RWPE2 (cell line): Measurements from ENCODE around the gene UBQLN1.

Source experiments
- ATAC-seq: fragments of 200-7000 bp; cut with Tn5 transposase; 3 replicates; pipeline ENCODE4 v1.9.1; 2021; ENCODE audit warnings: low read depth
- DNase-seq: peaks from one replicate; pipeline ENCODE4 v3.0.0-alpha.2; 2020; ENCODE audit warnings: low spot score
- H3K27ac ChIP-seq: fragments of 450-650 bp; 2 replicates; pipeline ENCODE4 v1.5.1; 2017; ENCODE audit warnings: mild to moderate bottlenecking; ENCODE audit not compliant: poor library complexity, severe bottlenecking
- H3K27me3 ChIP-seq: fragments of 250-450 bp; sonication (Bioruptor Pico); 2 replicates; pipeline ENCODE4 v1.5.1; 2021; ENCODE audit warnings: mild to moderate bottlenecking, moderate library complexity; ENCODE audit not compliant: insufficient read depth, poor library complexity, severe bottlenecking
- H3K36me3 ChIP-seq: fragments of 250-450 bp; sonication (Bioruptor Pico); 2 replicates; pipeline ENCODE4 v1.5.1; 2020; ENCODE audit warnings: low read depth, mild to moderate bottlenecking, moderate library complexity
- H3K4me1 ChIP-seq: fragments of 250-450 bp; sonication (Bioruptor Pico); 2 replicates; pipeline ENCODE4 v1.5.1; 2021; ENCODE audit warnings: mild to moderate bottlenecking, moderate library complexity; ENCODE audit not compliant: insufficient read depth, poor library complexity, severe bottlenecking
- H3K4me3 ChIP-seq: fragments of 250-450 bp; sonication (Bioruptor Pico); 2 replicates; pipeline ENCODE4 v1.5.1; 2021; ENCODE audit warnings: mild to moderate bottlenecking, moderate library complexity; ENCODE audit not compliant: severe bottlenecking
- H3K9me3 ChIP-seq: fragments of 250-450 bp; sonication (Bioruptor Pico); 2 replicates; pipeline ENCODE4 v1.5.1; 2021; ENCODE audit warnings: mild to moderate bottlenecking, moderate library complexity; ENCODE audit not compliant: severe bottlenecking
- CTCF ChIP-seq: fragments of 450-650 bp; IDR thresholded peaks from one replicate; pipeline ENCODE4 v1.5.1; 2017; ENCODE audit warnings: mild to moderate bottlenecking, moderate library complexity; ENCODE audit not compliant: poor library complexity, severe bottlenecking

Gene UBQLN1

GRCh38 chr9:83656952-83657351 lies 50.8 kb downstream of the UBQLN1 start:
- no peak overlapping the region for H3K27ac ChIP-seq
- H3K4me1 ChIP-seq: no peaks in the 10 kb centered on the region
- H3K9me3 ChIP-seq: no peaks in the 10 kb centered on the region
- no peak overlapping the region for H3K4me3 ChIP-seq
- H3K36me3 ChIP-seq: peaks cover 76% of the 10 kb centered on the region
- no peak for ATAC-seq
- no peak for TF ChIP-seq CTCF
- no peaks in the 10 kb centered on the region for H3K27me3 ChIP-seq
- no peak for DNase-seq

- no peak for DNase-seq
- ATAC-seq: no peak
- Histone ChIP-seq H3K27ac (no peak overlapping the region), H3K27me3 (no peaks in the 10 kb centered on the region), H3K4me3 (no peak overlapping the region), H3K36me3 (peaks cover 76% of the 10 kb centered on the region), H3K4me1 (no peaks in the 10 kb centered on the region), H3K9me3 (no peaks in the 10 kb centered on the region)
- no peak for TF ChIP-seq CTCF
These were observed 51.6 kb downstream of the UBQLN1 start for GRCh38 chr9:83656032-83656680.

- TF ChIP-seq CTCF: no peak
- DNase-seq (no peak), ATAC-seq (no peak)
- H3K27me3 ChIP-seq: no peaks in the 10 kb centered on the region
- H3K9me3 ChIP-seq: no peaks in the 10 kb centered on the region
- no peaks in the 10 kb centered on the region for H3K4me1 ChIP-seq
- no peak overlapping the region for H3K27ac ChIP-seq
- H3K36me3 ChIP-seq: peaks cover 73% of the 10 kb centered on the region
- no peak overlapping the region for H3K4me3 ChIP-seq
These were observed 52.3 kb downstream of the UBQLN1 start for GRCh38 chr9:83655433-83655832.

- TF ChIP-seq CTCF: no peak
- no peak overlapping the region for H3K27ac ChIP-seq
- H3K27me3 ChIP-seq: no peaks in the 10 kb centered on the region
- DNase-seq (no peak), ATAC-seq (no peak)
- no peaks in the 10 kb centered on the region for H3K9me3 ChIP-seq
- H3K36me3 ChIP-seq: peaks cover 47% of the 10 kb centered on the region
- no peaks in the 10 kb centered on the region for H3K4me1 ChIP-seq
- H3K4me3 ChIP-seq: no peak overlapping the region
These were observed 55.3 kb downstream of the UBQLN1 start for GRCh38 chr9:83652433-83652832.

GRCh38 chr9:83651558-83651957 lies 56.2 kb downstream of the UBQLN1 start:
- Histone ChIP-seq H3K27me3 (no peaks in the 10 kb centered on the region), H3K36me3 (peaks cover 41% of the 10 kb centered on the region), H3K27ac (no peak overlapping the region), H3K4me1 (no peaks in the 10 kb centered on the region), H3K9me3 (no peaks in the 10 kb centered on the region), H3K4me3 (no peak overlapping the region)
- no peak for DNase-seq
- ATAC-seq: no peak
- TF ChIP-seq CTCF: no peak
